Endothelial cell of umbilical vein (primary cell): ENCODE data around the gene PIEZO2.

Experiments used
- EZH2 ChIP-seq: IDR thresholded peaks from 2 replicates; pipeline ENCODE4 v1.6.1; 2012; ENCODE audit warnings: borderline replicate concordance, low read depth, mild to moderate bottlenecking, moderate library complexity, low read length, inconsistent platforms; ENCODE audit not compliant: severe bottlenecking
- GATA2 ChIP-seq: IDR thresholded peaks from 2 replicates; pipeline ENCODE4 v1.7.0; 2011; ENCODE audit warnings: low read depth, mild to moderate bottlenecking, moderate library complexity, mixed read lengths, low read length; ENCODE audit not compliant: insufficient read length, insufficient read depth
- JUN ChIP-seq: IDR thresholded peaks from 2 replicates; pipeline ENCODE4 v1.6.1; 2011; ENCODE audit warnings: borderline replicate concordance, low read depth; ENCODE audit not compliant: insufficient read length, insufficient read depth
- MYC ChIP-seq: IDR thresholded peaks from one replicate; pipeline ENCODE4 v1.6.1; 2011; ENCODE audit warnings: mild to moderate bottlenecking, low read depth, low read length
- POLR2AphosphoS5 ChIP-seq: IDR thresholded peaks from 2 replicates; pipeline ENCODE4 v1.6.1; 2012; ENCODE audit warnings: low read depth, mild to moderate bottlenecking, control low read depth, low read length, moderate library complexity; ENCODE audit not compliant: insufficient read depth
- TF ChIP-seq, protein P1 (sequence below), 2 donors: IDR thresholded peaks; 1 replicate in 1 of 2; 2 replicates in 1 of 2; pipeline ENCODE4 v1.5.1; 2011; ENCODE audit warnings: low read length in 2 of 2, mild to moderate bottlenecking in 2 of 2, moderate library complexity in 2 of 2, control low read depth in 1 of 2, inconsistent platforms in 1 of 2, low read depth in 1 of 2; ENCODE audit not compliant: insufficient read depth in 1 of 2; ENCODE audit errors: extremely low read depth in 1 of 2

DNA sequence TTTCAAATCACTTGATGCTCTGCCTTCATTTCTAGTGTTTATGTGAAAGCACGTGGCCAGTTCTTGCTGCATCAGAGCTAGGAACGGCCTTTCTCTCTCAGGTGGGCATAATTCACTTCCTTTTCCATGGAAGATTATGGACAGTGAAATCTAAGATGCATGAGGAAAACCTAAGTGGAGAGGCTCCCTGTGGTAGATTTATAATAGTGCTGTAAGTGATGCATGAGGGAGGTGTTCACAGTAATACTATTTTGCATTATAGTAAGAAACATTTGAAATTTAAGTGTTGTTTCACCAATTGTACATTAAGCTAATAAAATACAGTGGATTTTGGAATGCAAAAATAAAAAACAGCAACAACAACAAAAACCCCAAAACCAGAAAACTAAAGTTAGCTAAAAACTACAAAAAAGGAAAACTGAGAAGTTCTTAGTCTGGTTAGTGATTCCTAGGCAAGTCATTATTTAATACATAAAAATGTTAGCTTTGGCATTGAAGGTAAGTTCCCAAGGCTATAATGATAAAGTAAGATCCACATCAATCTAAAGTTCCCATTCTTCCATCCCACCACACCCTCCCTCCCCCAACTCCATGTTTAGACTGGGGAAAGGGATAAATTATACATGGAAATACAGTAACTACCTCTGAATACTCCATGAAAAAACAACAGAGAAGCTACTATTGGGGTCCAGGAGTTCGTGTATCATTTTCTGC, 469.7 kb downstream of the PIEZO2 start:
- TF ChIP-seq EZH2 (no peak), JUN (no peak), POLR2AphosphoS5 (no peak), GATA2 (no peak), MYC (no peak)
- TF ChIP-seq, protein P1, sequence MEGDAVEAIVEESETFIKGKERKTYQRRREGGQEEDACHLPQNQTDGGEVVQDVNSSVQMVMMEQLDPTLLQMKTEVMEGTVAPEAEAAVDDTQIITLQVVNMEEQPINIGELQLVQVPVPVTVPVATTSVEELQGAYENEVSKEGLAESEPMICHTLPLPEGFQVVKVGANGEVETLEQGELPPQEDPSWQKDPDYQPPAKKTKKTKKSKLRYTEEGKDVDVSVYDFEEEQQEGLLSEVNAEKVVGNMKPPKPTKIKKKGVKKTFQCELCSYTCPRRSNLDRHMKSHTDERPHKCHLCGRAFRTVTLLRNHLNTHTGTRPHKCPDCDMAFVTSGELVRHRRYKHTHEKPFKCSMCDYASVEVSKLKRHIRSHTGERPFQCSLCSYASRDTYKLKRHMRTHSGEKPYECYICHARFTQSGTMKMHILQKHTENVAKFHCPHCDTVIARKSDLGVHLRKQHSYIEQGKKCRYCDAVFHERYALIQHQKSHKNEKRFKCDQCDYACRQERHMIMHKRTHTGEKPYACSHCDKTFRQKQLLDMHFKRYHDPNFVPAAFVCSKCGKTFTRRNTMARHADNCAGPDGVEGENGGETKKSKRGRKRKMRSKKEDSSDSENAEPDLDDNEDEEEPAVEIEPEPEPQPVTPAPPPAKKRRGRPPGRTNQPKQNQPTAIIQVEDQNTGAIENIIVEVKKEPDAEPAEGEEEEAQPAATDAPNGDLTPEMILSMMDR (IDR thresholded peaks at IDR 0.05; ENCODE audit: extremely low read depth in 1 of 2, insufficient read depth in 1 of 2, low read depth in 1 of 2, low read length in 2 of 2): no peak
